Lung (tissue), 12 donors: ENCODE results near the gene ANKRD11. TPM values are rescaled to one million over a fixed set of nuclear protein-coding genes. Genes with fewer than 3 reads are reported as not detected.
"Not testable (repeated sequence)": the region's sequence is repeated elsewhere in the genome, so short reads cannot be mapped to it uniquely, and the experiment has no call there.

Experiments
- ATAC-seq: fragments of 200-7000 bp; cut with Tn5 transposase; one replicate; pipeline ENCODE4 v1.9.1; 2020; ENCODE audit warnings: moderate number of reproducible peaks; ENCODE audit not compliant: insufficient read depth, low FRiP score
- DNase-seq, 3 donors: peaks; one replicate each; pipeline ENCODE4 v3.0.0-alpha.2; 2013 to 2017
- H3K27ac ChIP-seq, 2 donors: one replicate each; pipeline ENCODE4 v1.5.1; 2013; ENCODE audit warnings: mild to moderate bottlenecking in 2 of 2, moderate library complexity in 2 of 2, control low read depth in 1 of 2, inconsistent platforms in 1 of 2, low read depth in 1 of 2, low read length in 1 of 2
- H3K27me3 ChIP-seq, 3 donors: one replicate each; pipeline ENCODE4 v1.5.1; 2013; ENCODE audit warnings: low read length in 2 of 3; ENCODE audit not compliant: control insufficient read depth in 3 of 3, insufficient read depth in 3 of 3
- H3K36me3 ChIP-seq, 4 donors: one replicate each; pipeline ENCODE4 v1.5.1; 2013; ENCODE audit warnings: low read length in 4 of 4, mild to moderate bottlenecking in 1 of 4, moderate library complexity in 1 of 4; ENCODE audit not compliant: control insufficient read depth in 4 of 4, insufficient read depth in 4 of 4
- H3K4me1 ChIP-seq, 5 donors: one replicate each; pipeline ENCODE4 v1.5.1; 2013; ENCODE audit warnings: low read length in 5 of 5, mild to moderate bottlenecking in 2 of 5, moderate library complexity in 1 of 5; ENCODE audit not compliant: control insufficient read depth in 5 of 5, insufficient read depth in 5 of 5
- H3K4me3 ChIP-seq: one replicate; pipeline ENCODE4 v1.5.1; 2013; ENCODE audit warnings: mild to moderate bottlenecking, control low read depth, moderate library complexity
- H3K9ac ChIP-seq, 2 donors: one replicate each; pipeline ENCODE4 v1.5.1; 2013; ENCODE audit warnings: low read length in 2 of 2, control low read depth in 1 of 2; ENCODE audit not compliant: insufficient read depth in 1 of 2
- H3K9me3 ChIP-seq, 4 donors: one replicate each; pipeline ENCODE4 v1.5.1; 2013; ENCODE audit warnings: low read length in 3 of 4, mild to moderate bottlenecking in 1 of 4, moderate library complexity in 1 of 4; ENCODE audit not compliant: control insufficient read depth in 4 of 4, insufficient read depth in 3 of 4
- WGBS, 2 donors: extraction: QIAGEN DNeasy Blood & Tissue Kit; methylation state at CpG; one replicate each; pipeline ENCODE4 v1.1.7; 2013; 5-methylcytosine and 5-hydroxymethylcytosine counted together
- polyA plus RNA-seq, 2 donors: library from polyadenylated mRNA; stranded (reverse); fragments of 200-250 nt; gene quantifications; one replicate each; pipeline ENCODE4 v1.2.1, GENCODE V29; 2013
- total RNA-seq, 2 donors: library from RNA; depleted of rRNA in 1 of 2; stranded (reverse); fragments of >200 nt in 1 of 2; gene quantifications; one replicate each; pipeline ENCODE4 v1.2.1, GENCODE V29; 2014 to 2021
- TF ChIP-seq, protein P1 (sequence below): IDR thresholded peaks from 2 replicates; pipeline ENCODE4 v1.5.1; 2012; ENCODE audit warnings: mild to moderate bottlenecking; ENCODE audit errors: control extremely low read depth, extremely low read depth
- donor health status: control.
- donor health status: control.
- donor health status: Bipolar disorder and iron deficiency.
- donor health status: healthy.
- donor health status: DM: yes; HTN: yes; CAD: no.

The ANKRD11 gene
- total and polyA plus RNA-seq, 4 donors = 58.5 to 162 (median 89.5) TPM

GRCh38 chr16:89395150-89396142 lies 94.9 kb downstream of the ANKRD11 start:
- Histone ChIP-seq H3K4me3 (no peak overlapping the region), H3K27me3 (no peaks in the 10 kb centered on the region), H3K4me1 (peaks cover 12 to 25% (median 15%) of the 10 kb centered on the region in 5 donors), H3K27ac (peak overlapping the region; percentile 5 to 62), H3K9me3 (no peaks in the 10 kb centered on the region), H3K36me3 (peaks cover 0 to 5% (median 0%) of the 10 kb centered on the region in 4 donors), H3K9ac (peak overlapping the region in 1 of 2 donors; percentile 73)
- TF ChIP-seq, protein P1, sequence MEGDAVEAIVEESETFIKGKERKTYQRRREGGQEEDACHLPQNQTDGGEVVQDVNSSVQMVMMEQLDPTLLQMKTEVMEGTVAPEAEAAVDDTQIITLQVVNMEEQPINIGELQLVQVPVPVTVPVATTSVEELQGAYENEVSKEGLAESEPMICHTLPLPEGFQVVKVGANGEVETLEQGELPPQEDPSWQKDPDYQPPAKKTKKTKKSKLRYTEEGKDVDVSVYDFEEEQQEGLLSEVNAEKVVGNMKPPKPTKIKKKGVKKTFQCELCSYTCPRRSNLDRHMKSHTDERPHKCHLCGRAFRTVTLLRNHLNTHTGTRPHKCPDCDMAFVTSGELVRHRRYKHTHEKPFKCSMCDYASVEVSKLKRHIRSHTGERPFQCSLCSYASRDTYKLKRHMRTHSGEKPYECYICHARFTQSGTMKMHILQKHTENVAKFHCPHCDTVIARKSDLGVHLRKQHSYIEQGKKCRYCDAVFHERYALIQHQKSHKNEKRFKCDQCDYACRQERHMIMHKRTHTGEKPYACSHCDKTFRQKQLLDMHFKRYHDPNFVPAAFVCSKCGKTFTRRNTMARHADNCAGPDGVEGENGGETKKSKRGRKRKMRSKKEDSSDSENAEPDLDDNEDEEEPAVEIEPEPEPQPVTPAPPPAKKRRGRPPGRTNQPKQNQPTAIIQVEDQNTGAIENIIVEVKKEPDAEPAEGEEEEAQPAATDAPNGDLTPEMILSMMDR = no peak
- peak; percentile 73 for ATAC-seq
- DNase-seq = peak; percentile 94 to 98 (median 97)
- 39 to 57% methylated on average over 28 of the region's 28 CpGs for WGBS, 2 donors

DNA sequence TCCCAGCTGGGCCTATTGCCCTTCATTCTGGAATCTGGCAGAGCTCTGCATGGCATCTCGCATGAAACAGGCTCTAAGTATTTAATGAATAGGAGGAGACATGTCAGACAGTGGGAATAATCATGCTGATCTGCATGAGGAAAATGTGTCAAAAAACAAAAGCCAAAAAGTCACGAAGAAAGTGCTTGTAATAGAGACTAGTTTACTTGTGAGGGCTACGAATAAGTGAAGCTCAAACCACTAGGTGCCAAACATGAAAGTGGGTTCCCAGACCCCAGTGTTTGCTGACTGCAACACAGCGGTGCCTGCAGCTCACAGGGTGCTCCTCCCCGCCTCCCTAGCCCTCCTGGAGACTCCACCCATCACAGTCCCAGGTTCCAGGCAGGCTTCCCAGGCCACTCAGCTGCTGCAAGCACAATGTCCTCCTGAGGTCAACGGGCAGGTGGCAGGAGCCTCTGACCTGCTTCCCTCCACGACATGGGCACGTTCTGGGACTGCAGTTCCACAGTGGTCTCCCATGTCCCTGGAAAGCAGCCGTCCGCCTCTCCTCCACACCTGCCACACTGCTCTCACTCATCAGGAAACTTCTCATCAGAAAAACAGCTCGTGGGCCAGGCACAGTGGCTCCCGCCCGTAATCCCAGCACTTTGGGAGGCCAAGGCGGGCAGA lies 96.5 kb downstream of the ANKRD11 start:
- H3K4me1 ChIP-seq = peaks cover 12 to 25% (median 15%) of the 10 kb centered on the region in 5 donors
- WGBS, 2 donors = 75 to 85% methylated on average over 14 of the region's 14 CpGs
- TF ChIP-seq, protein P1 = no peak
- no peaks in the 10 kb centered on the region for H3K27me3 ChIP-seq
- H3K4me3 ChIP-seq = no peak overlapping the region
- H3K9ac ChIP-seq = no peak overlapping the region
- DNase-seq (no peak), ATAC-seq (no peak)
- H3K9me3 ChIP-seq = no peaks in the 10 kb centered on the region
- H3K27ac ChIP-seq = peak overlapping the region in 1 of 2 donors; percentile 37
- peaks cover 0 to under 1% (median 0%) of the 10 kb centered on the region in 4 donors for H3K36me3 ChIP-seq

DNA sequence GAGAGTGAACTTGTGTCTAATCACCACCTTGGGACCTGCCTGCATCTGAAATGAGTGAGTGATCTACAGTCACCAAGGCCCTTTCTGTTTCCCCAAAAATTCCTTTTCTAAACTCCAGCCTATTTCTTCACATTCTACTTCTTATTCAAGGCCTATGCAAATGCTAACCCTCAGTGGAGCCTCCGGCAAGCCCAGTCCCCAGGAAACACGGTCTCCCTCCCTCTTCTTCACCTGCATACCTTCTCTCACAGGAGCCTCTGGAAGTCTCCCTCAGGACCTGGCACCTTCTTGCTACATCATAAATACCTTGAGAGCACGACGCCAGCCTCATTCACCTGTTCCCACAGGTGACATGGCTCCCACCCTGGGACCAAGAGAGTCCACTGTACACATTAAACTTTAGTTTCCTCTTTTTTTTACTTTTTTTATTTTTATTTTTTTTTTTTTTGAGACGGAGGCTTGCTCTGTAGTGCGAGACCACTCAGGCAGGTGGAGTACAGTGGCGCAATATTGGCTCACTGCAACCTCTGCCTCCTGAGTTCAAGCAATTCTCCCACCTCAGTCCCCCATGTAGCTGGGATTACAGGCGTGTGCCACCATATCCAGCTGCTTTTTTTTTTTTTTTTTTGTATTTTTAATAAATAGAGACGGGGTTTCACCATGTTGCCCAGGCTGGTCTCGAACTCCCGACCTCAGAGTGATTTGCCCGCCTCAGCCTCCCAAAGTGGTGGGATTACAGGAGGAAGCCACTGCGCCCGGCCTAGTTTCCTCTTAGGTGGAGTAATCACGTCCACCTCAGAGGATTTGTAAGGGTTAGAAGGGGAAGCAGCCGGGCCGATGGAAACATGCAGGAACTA lies 97.3 kb downstream of the ANKRD11 start:
- no peaks in the 10 kb centered on the region for H3K9me3 ChIP-seq
- H3K4me3 ChIP-seq = no peak overlapping the region
- H3K27me3 ChIP-seq = no peaks in the 10 kb centered on the region
- DNase-seq = no peak
- TF ChIP-seq, protein P1 = no peak
- peak overlapping the region in 1 of 2 donors; percentile 17 for H3K27ac ChIP-seq
- no peak overlapping the region for H3K9ac ChIP-seq
- H3K36me3 ChIP-seq = peaks cover 0 to 3% (median 0%) of the 10 kb centered on the region in 4 donors
- ATAC-seq = no peak
- 49 to 69% methylated on average over 17 of the region's 17 CpGs for WGBS, 2 donors
- peaks cover 12 to 28% (median 15%) of the 10 kb centered on the region in 5 donors for H3K4me1 ChIP-seq

GRCh38 chr16:89390224-89390583 lies 100.2 kb downstream of the ANKRD11 start:
- H3K4me3 ChIP-seq, H3K36me3 ChIP-seq, H3K9ac ChIP-seq, H3K27me3 ChIP-seq, H3K27ac ChIP-seq, DNase-seq, ATAC-seq, H3K9me3 ChIP-seq: not testable (repeated sequence)
- peaks cover 5 to 28% (median 12%) of the 10 kb centered on the region in 5 donors for H3K4me1 ChIP-seq
- 95 to 96% methylated on average over 15 of the region's 15 CpGs for WGBS, 2 donors

DNA sequence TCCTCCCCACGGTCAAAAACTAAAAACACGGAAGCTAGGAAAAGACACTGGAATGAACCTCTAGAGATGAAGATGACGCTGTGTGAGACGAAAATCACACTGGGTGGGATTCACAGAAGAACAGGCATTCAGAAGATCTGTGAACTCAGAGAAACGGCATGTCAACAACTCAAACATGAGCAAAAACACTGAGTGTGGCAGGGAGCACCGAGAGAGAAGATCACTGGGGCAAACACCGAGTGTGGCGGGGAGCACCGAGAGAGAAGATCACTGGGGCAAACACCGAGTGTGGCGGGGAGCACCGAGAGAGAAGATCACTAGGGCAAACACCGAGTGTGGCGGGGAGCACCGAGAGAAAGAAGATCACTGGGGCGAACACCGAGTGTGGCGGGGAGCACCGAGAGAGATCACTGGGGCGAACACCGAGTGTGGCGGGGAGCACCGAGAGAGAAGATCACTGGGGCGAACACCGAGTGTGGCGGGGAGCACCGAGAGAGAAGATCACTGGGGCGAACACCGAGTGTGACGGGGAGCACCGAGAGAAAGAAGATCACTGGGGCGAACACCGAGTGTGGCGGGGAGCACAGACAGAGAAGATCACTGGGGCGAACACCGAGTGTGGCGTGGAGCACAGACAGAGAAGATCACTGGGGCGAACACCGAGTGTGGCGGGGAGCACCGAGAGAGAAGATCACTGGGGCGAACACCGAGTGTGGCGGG lies 100.7 kb downstream of the ANKRD11 start:
- H3K36me3 ChIP-seq, H3K4me3 ChIP-seq, H3K9me3 ChIP-seq, DNase-seq, ATAC-seq, H3K27ac ChIP-seq, H3K9ac ChIP-seq, H3K27me3 ChIP-seq: not testable (repeated sequence)
- peaks cover 2 to 25% (median 8%) of the 10 kb centered on the region in 5 donors for H3K4me1 ChIP-seq
- WGBS, 2 donors = 98% methylated on average over 36 to 44 of the region's 44 CpGs
